ENCODE measurements around the gene MLLT3.

- TF ChIP-seq ZNF747 (CRISPR knock-in tag; IDR thresholded peaks at IDR 0.05; ENCODE audit: borderline replicate concordance) (no peak), GMEB1 (CRISPR knock-in tag; IDR thresholded peaks at IDR 0.05; ENCODE audit: borderline replicate concordance) (no peak), ZBTB40 (IDR thresholded peaks at IDR 0.05) (no peak), ZBTB40 (CRISPR knock-in tag; IDR thresholded peaks at IDR 0.05) (no peak), EZH2 (conservative IDR thresholded peaks at IDR 0.05; ENCODE audit: low read depth, low read length) (no peak), PRDM10 (CRISPR knock-in tag; IDR thresholded peaks at IDR 0.05; ENCODE audit: low read depth) (no peak), ZNF142 (CRISPR knock-in tag; IDR thresholded peaks at IDR 0.05) (no peak), PREB (CRISPR knock-in tag; IDR thresholded peaks at IDR 0.05) (no peak), MAFG (CRISPR knock-in tag; IDR thresholded peaks at IDR 0.05) (no peak), ZNF513 (CRISPR knock-in tag; conservative IDR thresholded peaks at IDR 0.05) (no peak), ZNF382 (CRISPR knock-in tag; IDR thresholded peaks at IDR 0.05; ENCODE audit: borderline replicate concordance) (no peak)
Observed at GRCh38 chr9:20351715-20352114, 270.6 kb downstream of the MLLT3 start.

Data from HepG2 (cell line).